ENCODE data around the gene ZP1.

DNA sequence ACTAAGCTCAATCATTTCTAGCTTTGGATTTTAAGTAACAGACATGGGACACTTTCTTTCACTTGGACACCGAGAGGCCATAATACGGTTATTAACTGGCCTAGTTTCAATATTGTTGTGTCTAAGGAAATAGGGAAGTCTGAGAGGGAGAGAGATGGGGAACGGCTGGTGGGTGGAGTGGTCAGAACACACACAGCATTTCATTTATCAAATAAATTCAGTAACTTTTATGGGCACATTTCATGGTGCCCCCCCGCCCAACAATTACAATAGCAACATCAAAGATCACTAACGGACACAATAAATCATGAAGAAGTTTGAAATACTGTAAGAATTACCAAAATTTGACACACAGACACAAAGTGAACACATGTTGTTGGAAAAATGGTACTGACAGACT lies 28.3 kb downstream of the ZP1 start:
- TF ChIP-seq ZNF274 (IDR thresholded peaks at IDR 0.05; ENCODE audit: low read depth, low read length) (no peak), SUZ12 (IDR thresholded peaks at IDR 0.05; ENCODE audit: extremely low read depth, insufficient read depth, insufficient read length) (no peak)
